AG09309 (cell line): ENCODE measurements around the gene SULF2.

Experiments used
- DNase-seq: peaks from one replicate; pipeline ENCODE4 v3.0.0-alpha.2; 2010; ENCODE audit warnings: low read depth
- H3K4me3 ChIP-seq: 2 replicates; pipeline ENCODE4 v1.5.1; 2011; ENCODE audit warnings: mild to moderate bottlenecking, low read depth, low read length, moderate library complexity; ENCODE audit not compliant: control insufficient read depth
- CTCF ChIP-seq: IDR thresholded peaks from 2 replicates; pipeline ENCODE4 v1.5.1; 2011; ENCODE audit warnings: mild to moderate bottlenecking, low read depth, low read length, inconsistent platforms; ENCODE audit not compliant: insufficient read depth, control insufficient read depth; ENCODE audit errors: missing control alignments

Gene SULF2

GRCh38 chr20:47680804-47681529 lies 104.3 kb downstream of the SULF2 start:
- TF ChIP-seq CTCF = no peak
- H3K4me3 ChIP-seq = no peak overlapping the region
- DNase-seq = no peak

GRCh38 chr20:47679462-47679861 lies 105.8 kb downstream of the SULF2 start:
- TF ChIP-seq CTCF = no peak
- no peak for DNase-seq
- no peak overlapping the region for H3K4me3 ChIP-seq

- DNase-seq = no peak
- no peak for TF ChIP-seq CTCF
Measured at GRCh38 chr20:47678536-47678935, 106.7 kb downstream of the SULF2 start.

GRCh38 chr20:47677635-47678453 lies 107.4 kb downstream of the SULF2 start:
- TF ChIP-seq CTCF = peak; percentile 83

More at GRCh38 chr20:47678536-47678935, 106.7 kb downstream of the SULF2 start:
- no peak overlapping the region for H3K4me3 ChIP-seq

GRCh38 chr20:47676912-47677634 lies 108.2 kb downstream of the SULF2 start:
- no peak for DNase-seq
- TF ChIP-seq CTCF = no peak
- no peak overlapping the region for H3K4me3 ChIP-seq

More at GRCh38 chr20:47677635-47678453, 107.4 kb downstream of the SULF2 start:
- DNase-seq = no peak
- H3K4me3 ChIP-seq = no peak overlapping the region

GRCh38 chr20:47676219-47676721 lies 109.0 kb downstream of the SULF2 start:
- no peak for DNase-seq
- no peak overlapping the region for H3K4me3 ChIP-seq
- TF ChIP-seq CTCF = no peak
